GM21515 (cell line): ENCODE measurements around the gene DOCK4.
"Not testable (repeated sequence)": the region's sequence is repeated elsewhere in the genome, so short reads cannot be mapped to it uniquely, and the experiment has no call there.

ENCODE experiments used
- ATAC-seq: cut with Tn5 transposase; IDR thresholded peaks from one replicate; pipeline ENCODE4 v1.9.1; 2021; ENCODE audit not compliant: unreplicated experiment

Gene DOCK4

GRCh38 chr7:111918461-111918860 is 287.7 kb downstream of the DOCK4 start:
- ATAC-seq: no peak

- ATAC-seq: not testable (repeated sequence)
Observed at GRCh38 chr7:111917404-111917803, 288.8 kb downstream of the DOCK4 start.

- no peak for ATAC-seq
Observed at GRCh38 chr7:111914291-111914690, 291.9 kb downstream of the DOCK4 start.

- ATAC-seq: no peak
Observed at GRCh38 chr7:111911166-111911961, 294.8 kb downstream of the DOCK4 start.

- ATAC-seq: no peak
Observed at GRCh38 chr7:111910656-111911055, 295.5 kb downstream of the DOCK4 start.

GRCh38 chr7:111908673-111909072 is 297.5 kb downstream of the DOCK4 start:
- ATAC-seq: not testable (repeated sequence)

- no peak for ATAC-seq
Observed at GRCh38 chr7:111903797-111904196, 302.4 kb downstream of the DOCK4 start.

GRCh38 chr7:111903016-111903415 is 303.2 kb downstream of the DOCK4 start:
- ATAC-seq: no peak

- no peak for ATAC-seq
Observed at GRCh38 chr7:111900283-111900682, 305.9 kb downstream of the DOCK4 start.

- no peak for ATAC-seq
Observed at GRCh38 chr7:111895049-111895448, 311.1 kb downstream of the DOCK4 start.

GRCh38 chr7:111894518-111894917 is 311.7 kb downstream of the DOCK4 start:
- no peak for ATAC-seq

GRCh38 chr7:111893190-111893589 is 313.0 kb downstream of the DOCK4 start:
- no peak for ATAC-seq

GRCh38 chr7:111892588-111892987 is 313.6 kb downstream of the DOCK4 start:
- no peak for ATAC-seq

GRCh38 chr7:111887734-111888133 is 318.5 kb downstream of the DOCK4 start:
- ATAC-seq: no peak

GRCh38 chr7:111886233-111886632 is 320.0 kb downstream of the DOCK4 start:
- ATAC-seq: no peak

- no peak for ATAC-seq
Observed at GRCh38 chr7:111883241-111883640, 323.0 kb downstream of the DOCK4 start.

GRCh38 chr7:111878785-111879184 is 327.4 kb downstream of the DOCK4 start:
- ATAC-seq: no peak

- no peak for ATAC-seq
Observed at GRCh38 chr7:111877931-111878330, 328.3 kb downstream of the DOCK4 start.

GRCh38 chr7:111873963-111874690 is 332.1 kb downstream of the DOCK4 start:
- ATAC-seq: no peak

- no peak for ATAC-seq
Observed at GRCh38 chr7:111873326-111873646, 332.9 kb downstream of the DOCK4 start.

GRCh38 chr7:111872450-111873325 is 333.5 kb downstream of the DOCK4 start:
- no peak for ATAC-seq
